Activated naive CD4-positive, alpha-beta T cell treated with anti-CD3 and anti-CD28 coated beads for 36 hours (primary cell): ENCODE data around the gene TRAF7. TPM values are rescaled to one million over a fixed set of nuclear protein-coding genes. Genes with fewer than 3 reads are reported as not detected.

Source experiments
- CTCF ChIA-PET: fragments of 350-600 bp; sonication (Branson Sonifier 250); formaldehyde crosslinking; loops from one replicate; lab custom pipeline; 2021; ENCODE audit warnings: antibody characterized with exemption; lab: Charles Lee
- DNase-seq: peaks from one replicate; pipeline ENCODE4 v3.0.0-alpha.2; 2020
- H3K27ac Mint-ChIP-seq: one replicate; pipeline ENCODE4 v1.8.0; 2021; ENCODE audit warnings: mild to moderate bottlenecking, mixed read lengths
- H3K27me3 Mint-ChIP-seq: one replicate; pipeline ENCODE4 v1.8.0; 2021; ENCODE audit warnings: low read depth, mixed read lengths
- H3K36me3 Mint-ChIP-seq: one replicate; pipeline ENCODE4 v1.8.0; 2021; ENCODE audit warnings: low read depth, mixed read lengths
- H3K4me1 Mint-ChIP-seq: one replicate; pipeline ENCODE4 v1.8.0; 2021; ENCODE audit warnings: low read depth, mixed read lengths
- H3K4me3 Mint-ChIP-seq: one replicate; pipeline ENCODE4 v1.8.0; 2021; ENCODE audit warnings: mild to moderate bottlenecking, moderate library complexity, mixed read lengths
- H3K9me3 Mint-ChIP-seq: one replicate; pipeline ENCODE4 v1.8.0; 2021; ENCODE audit warnings: mixed read lengths
- intact Hi-C: fragments of 100-400 bp; cut with micrococcal nuclease; formaldehyde crosslinking; loops from one replicate; pipeline ENCODE4 v1.15.1; 2023
- total RNA-seq, 2 experiments: library from RNA; stranded (reverse); gene quantifications; one replicate each; pipeline ENCODE4 v1.2.3, GENCODE V29; 2021

Gene TRAF7
- total RNA-seq, 2 experiments from 2014 or later, result 102 to 104 TPM

DNA sequence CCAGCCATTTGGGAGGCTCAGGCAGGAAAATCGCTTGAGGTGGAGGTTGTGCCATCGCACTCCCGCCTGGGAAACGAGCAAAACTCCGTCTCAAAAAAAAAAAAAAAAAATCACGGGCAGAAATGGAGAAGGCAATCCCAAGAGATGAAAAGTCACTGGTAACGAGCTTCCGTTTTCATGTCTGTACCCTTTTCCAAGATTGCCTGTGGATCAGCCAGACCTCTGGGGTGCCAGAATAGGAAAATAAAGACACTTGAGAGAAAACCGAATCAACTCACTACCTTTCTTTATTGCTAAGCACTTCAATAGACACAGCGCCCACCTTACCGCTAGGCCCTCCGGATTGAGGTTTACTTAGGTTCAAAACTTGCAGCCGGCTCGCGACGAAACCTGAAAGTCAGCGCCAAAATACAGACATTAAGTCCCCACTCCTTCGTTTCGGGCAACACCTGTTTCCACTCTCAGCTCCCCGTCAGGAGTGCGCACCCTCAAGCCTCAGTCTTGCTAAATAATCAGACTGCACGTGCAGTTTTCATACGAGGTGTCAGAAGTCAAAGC lies 970 bp upstream of the TRAF7 start:
- H3K4me3 Mint-ChIP-seq, result peak overlapping the region; percentile 90
- H3K27me3 Mint-ChIP-seq, result no peaks in the 10 kb centered on the region
- peak overlapping the region; percentile 78 for H3K27ac Mint-ChIP-seq
- no peaks in the 10 kb centered on the region for H3K9me3 Mint-ChIP-seq
- H3K36me3 Mint-ChIP-seq, result peaks cover 42% of the 10 kb centered on the region
- no peak for DNase-seq
- CTCF ChIA-PET, result interaction anchor here (1.0 to 1.4 kb wide), 3 partner anchors 14 to 132 kb away, joined by 3 to 4 read pairs (median 3); no protein-coding TSS in a partner anchor
- H3K4me1 Mint-ChIP-seq, result peaks cover 45% of the 10 kb centered on the region
- intact Hi-C loops, result loop anchor here (1.0 to 10.0 kb wide), 14 partner anchors 51 to 842 kb away; partner anchors contain the start of genes CCNF, E4F1, ECI1 and MLST8

DNA sequence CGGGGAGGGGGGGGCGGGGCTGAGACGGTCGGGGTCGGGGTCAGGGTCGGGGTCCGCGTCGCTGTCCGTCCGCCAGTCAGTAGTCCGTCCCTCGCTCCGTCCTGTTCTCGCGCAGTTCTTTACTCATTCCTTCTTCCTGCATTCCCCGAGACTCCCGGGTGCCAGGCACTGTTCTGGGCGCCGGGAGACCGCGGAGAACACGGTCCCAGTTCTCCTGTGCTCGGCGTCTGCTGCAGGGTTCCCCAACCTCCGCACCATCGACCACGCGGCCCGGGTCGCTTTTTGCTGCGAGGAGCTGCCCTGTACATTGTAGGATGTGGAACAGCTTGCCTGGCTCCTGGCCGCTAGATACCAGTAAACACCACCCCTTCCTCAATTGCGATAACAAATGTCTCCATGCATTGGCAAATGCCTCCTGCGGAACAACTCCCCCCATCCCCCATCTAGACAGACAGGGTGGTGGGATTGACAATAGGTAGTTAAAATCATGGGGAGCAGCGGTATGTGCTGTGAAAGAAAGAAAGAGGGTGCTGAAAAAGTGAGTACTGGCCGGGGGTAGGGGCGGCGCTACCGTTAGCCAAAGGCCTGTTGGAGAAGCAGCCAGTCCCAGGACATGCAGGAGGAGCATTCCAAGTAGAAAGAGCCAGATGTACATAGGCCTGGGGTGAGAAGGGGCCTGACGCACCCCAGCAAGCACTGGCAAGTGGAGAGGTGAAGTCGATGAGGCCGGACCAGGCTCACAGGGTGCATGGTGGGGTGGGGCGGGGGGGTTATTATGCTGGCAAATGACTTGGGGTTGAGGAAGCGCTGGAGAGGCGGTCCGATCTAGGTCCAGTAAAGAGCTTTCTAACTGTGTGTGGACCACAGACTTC lies 631 bp downstream of the TRAF7 start:
- H3K27me3 Mint-ChIP-seq, result no peaks in the 10 kb centered on the region
- H3K4me1 Mint-ChIP-seq, result peaks cover 38% of the 10 kb centered on the region
- peaks cover 40% of the 10 kb centered on the region for H3K36me3 Mint-ChIP-seq
- CTCF ChIA-PET, result interaction anchor here (0.7 to 1.0 kb wide), 2 partner anchors 16 to 134 kb away, joined by 3 read pairs; no protein-coding TSS in a partner anchor
- H3K27ac Mint-ChIP-seq, result peak overlapping the region; percentile 91
- intact Hi-C loops, result loop anchor here (1.0 to 10.0 kb wide), 14 partner anchors 49 to 844 kb away; partner anchors contain the start of genes CCNF, E4F1, ECI1 and MLST8
- no peaks in the 10 kb centered on the region for H3K9me3 Mint-ChIP-seq
- DNase-seq, result peak; percentile 35
- peak overlapping the region; percentile 97 for H3K4me3 Mint-ChIP-seq

DNA sequence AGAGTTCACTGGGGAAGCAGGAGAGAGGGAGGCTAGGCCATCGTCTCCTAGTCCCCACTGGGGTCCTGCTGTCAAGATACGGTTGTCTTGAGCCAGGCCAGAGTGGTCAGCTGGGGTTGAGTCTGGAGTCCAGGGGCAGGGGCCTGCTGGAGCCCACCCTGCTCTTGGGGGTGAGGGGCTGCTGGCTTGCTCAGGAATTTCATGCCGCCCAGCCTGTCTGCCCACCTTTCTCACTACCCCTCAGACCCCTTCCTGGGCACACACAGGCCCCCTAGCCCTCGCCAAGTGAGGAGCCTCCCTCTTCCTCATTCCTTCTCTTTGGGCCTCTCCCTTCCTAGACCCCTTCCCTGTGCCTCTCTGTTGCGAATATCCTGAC lies 1.3 kb downstream of the TRAF7 start:
- no peak for DNase-seq
- H3K27ac Mint-ChIP-seq, result no peak overlapping the region
- peaks cover 34% of the 10 kb centered on the region for H3K4me1 Mint-ChIP-seq
- no peaks in the 10 kb centered on the region for H3K9me3 Mint-ChIP-seq
- intact Hi-C loops, result loop anchor here (5.0 to 10.0 kb wide), 3 partner anchors 302 to 845 kb away; no protein-coding TSS in a partner anchor
- no peaks in the 10 kb centered on the region for H3K27me3 Mint-ChIP-seq
- CTCF ChIA-PET, result interaction anchor here (0.6 kb wide), 1 partner anchor 380 kb away, joined by 3 read pairs; no protein-coding TSS in a partner anchor
- peaks cover 35% of the 10 kb centered on the region for H3K36me3 Mint-ChIP-seq
- peak overlapping the region; percentile 97 for H3K4me3 Mint-ChIP-seq

DNA sequence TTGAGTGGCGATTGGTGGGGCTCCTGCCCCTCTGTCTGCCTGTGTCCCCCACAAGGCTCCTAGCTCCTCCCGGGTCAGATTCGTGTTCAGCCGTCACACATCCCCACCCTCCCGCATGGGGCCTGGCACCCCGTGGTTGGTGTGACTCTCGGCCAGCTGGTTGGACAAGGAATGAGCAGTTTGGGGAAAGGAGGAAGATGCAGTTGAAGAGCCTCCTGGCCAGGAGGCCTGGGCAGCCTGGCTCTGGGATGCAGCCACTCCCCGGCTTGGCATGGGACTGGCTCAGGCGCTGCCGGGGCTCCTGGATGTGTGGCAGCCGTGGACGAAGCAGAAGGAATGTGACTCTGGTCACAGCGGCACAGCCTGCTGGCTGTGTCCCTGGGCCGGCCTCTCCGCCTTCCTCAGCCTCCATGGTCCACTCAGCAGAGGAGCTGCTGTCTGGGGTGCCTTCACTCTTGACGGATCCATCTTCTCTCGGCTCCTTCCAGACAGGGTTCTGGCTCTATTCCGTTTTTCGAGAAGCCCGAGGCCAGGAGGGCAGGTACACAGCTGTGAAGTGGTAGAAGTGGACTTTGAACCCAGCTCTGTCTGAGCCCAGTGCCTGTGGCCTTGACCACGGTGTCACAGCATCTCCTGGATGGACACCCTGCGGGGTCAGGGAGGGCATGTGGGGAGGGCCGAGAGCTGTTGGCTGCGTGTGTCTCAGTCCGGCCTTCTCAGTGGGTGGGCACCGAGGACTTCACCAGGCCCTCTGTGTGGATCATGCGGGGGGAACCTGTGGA lies 2.1 kb downstream of the TRAF7 start:
- Mint-ChIP-seq H3K4me1 (peaks cover 33% of the 10 kb centered on the region), H3K27ac (no peak overlapping the region), H3K4me3 (peak overlapping the region; percentile 97), H3K27me3 (no peaks in the 10 kb centered on the region), H3K9me3 (no peaks in the 10 kb centered on the region), H3K36me3 (peaks cover 27% of the 10 kb centered on the region)
- no peak for DNase-seq
- intact Hi-C loops, result loop anchor here (5.0 to 10.0 kb wide), 3 partner anchors 303 to 845 kb away; no protein-coding TSS in a partner anchor
- CTCF ChIA-PET, result interaction anchor here (0.6 to 0.7 kb wide), 2 partner anchors 247 to 379 kb away, joined by 3 read pairs; no protein-coding TSS in a partner anchor

DNA sequence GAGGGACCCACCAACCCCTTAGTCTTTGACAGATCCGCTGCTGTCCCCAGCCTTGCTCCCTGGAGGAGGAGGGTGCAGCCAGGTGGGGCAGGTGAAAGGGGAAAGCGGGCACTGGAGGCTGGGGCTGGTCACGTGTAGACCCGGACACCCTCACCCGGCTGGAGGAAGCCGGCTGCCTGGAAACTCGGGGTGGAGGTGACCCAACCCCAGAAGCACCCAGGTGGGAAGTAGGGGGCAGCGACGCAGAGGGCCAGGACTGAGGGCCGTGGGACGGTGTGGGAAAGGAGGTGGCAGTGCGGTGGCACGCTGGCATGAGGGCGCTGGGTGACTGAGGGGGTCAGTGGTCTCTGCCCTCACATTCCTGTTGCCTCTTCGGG lies 2.7 kb downstream of the TRAF7 start:
- H3K4me3 Mint-ChIP-seq, result no peak overlapping the region
- H3K9me3 Mint-ChIP-seq, result no peaks in the 10 kb centered on the region
- H3K27me3 Mint-ChIP-seq, result no peaks in the 10 kb centered on the region
- peaks cover 30% of the 10 kb centered on the region for H3K4me1 Mint-ChIP-seq
- H3K36me3 Mint-ChIP-seq, result peaks cover 22% of the 10 kb centered on the region
- no peak overlapping the region for H3K27ac Mint-ChIP-seq
- CTCF ChIA-PET, result no interaction called here
- intact Hi-C loops, result loop anchor here (5.0 to 10.0 kb wide), 3 partner anchors 303 to 846 kb away; no protein-coding TSS in a partner anchor
- no peak for DNase-seq

DNA sequence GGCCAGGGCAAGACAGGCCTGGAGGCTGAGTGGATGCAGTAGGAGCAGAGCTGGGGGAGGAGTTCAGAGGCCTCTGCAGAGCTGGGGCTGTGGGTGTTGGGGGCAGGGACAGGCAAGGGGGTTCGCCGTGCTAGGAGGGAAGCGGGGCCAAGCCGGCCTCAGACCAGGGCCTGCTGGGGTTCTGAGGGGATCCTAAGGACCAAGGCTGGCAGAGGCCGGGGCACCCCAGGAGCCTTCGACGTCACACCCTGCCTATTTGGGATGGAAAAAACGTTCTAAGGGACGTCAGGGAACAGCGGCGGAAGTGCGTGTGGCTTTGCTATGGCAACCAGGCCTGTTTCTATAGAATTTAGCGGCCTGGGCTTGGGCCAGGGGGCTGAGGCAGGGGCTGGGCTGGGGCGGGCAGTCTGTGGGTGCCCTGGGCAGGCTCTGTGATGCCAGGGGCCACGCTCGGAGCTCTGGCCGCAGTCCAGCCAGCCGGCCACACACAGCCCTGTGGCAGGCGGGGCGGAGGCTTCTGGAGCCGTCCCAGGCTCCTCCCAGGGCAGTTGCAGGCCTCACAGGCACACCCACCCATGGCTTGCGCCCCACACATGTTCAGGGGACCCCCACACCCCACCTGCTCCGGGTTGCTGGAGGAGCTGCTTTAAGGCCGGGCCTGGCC lies 3.7 kb downstream of the TRAF7 start:
- H3K27ac Mint-ChIP-seq, result no peak overlapping the region
- intact Hi-C loops, result loop anchor here (5.0 to 10.0 kb wide), 3 partner anchors 305 to 847 kb away; no protein-coding TSS in a partner anchor
- no peaks in the 10 kb centered on the region for H3K9me3 Mint-ChIP-seq
- no peaks in the 10 kb centered on the region for H3K27me3 Mint-ChIP-seq
- H3K4me1 Mint-ChIP-seq, result peaks cover 28% of the 10 kb centered on the region
- CTCF ChIA-PET, result no interaction called here
- peaks cover 11% of the 10 kb centered on the region for H3K36me3 Mint-ChIP-seq
- DNase-seq, result no peak
- no peak overlapping the region for H3K4me3 Mint-ChIP-seq

DNA sequence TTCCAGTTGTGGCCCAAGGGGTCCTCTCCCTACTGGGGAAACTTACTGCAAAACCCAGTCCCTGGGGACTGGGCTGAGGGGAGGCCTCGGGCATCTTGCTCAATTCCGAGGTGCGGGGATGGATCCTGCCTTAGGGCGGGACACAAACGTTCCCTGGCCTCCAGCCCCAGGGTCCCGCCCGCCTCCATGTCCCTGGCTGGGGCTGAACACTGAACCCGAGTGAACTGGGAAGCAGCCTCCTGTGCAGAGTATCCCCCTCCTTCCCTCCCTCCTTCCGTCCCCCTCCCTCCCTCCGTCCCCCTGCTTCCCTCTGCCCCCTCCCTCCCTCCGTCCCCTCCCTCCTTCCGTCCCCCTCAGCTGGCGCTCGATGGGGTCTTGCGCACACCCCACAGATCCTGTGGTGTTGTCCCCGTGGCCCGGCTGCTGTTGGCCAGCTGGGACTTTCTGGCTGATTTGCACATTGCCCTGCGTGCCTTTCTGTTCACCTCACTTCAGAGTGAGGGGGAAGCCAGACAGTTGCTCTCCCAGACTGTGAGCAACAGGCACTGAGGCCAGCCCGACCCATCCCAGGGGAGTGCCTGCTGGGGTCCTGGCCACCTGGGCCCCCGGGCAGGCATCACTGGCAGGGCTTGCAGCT lies 5.5 kb downstream of the TRAF7 start:
- Mint-ChIP-seq H3K4me3 (no peak overlapping the region), H3K27me3 (no peaks in the 10 kb centered on the region), H3K27ac (no peak overlapping the region)

DNA sequence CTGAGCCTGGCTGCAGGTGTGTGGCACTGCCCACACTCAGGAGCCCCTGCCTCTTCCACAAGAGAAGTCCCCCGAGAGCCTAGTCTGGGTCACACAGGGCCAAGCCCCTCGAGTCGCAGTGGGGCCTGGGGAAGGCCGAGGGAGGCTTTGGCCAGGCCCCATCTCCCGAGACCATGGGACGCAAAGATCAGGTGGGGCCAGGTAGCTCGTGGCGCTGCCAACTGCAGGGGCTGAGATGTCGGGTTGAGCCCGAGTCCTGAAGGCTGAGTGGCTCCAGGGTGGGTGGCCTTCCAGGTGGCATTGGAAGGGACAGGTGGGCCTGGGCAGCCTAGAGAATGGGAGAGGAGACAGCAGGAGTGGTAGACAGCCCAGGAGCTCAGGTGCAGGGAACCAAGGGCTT lies 6.3 kb downstream of the TRAF7 start:
- Mint-ChIP-seq H3K27ac (no peak overlapping the region), H3K9me3 (no peaks in the 10 kb centered on the region)
- CTCF ChIA-PET, result no interaction called here

More for the DNA sequence above, 5.5 kb downstream of the TRAF7 start:
- peaks cover 28% of the 10 kb centered on the region for H3K4me1 Mint-ChIP-seq
- DNase-seq, result no peak
- no peaks in the 10 kb centered on the region for H3K9me3 Mint-ChIP-seq
- CTCF ChIA-PET, result no interaction called here
- intact Hi-C loops, result no loop called here
- peaks cover 3% of the 10 kb centered on the region for H3K36me3 Mint-ChIP-seq

DNA sequence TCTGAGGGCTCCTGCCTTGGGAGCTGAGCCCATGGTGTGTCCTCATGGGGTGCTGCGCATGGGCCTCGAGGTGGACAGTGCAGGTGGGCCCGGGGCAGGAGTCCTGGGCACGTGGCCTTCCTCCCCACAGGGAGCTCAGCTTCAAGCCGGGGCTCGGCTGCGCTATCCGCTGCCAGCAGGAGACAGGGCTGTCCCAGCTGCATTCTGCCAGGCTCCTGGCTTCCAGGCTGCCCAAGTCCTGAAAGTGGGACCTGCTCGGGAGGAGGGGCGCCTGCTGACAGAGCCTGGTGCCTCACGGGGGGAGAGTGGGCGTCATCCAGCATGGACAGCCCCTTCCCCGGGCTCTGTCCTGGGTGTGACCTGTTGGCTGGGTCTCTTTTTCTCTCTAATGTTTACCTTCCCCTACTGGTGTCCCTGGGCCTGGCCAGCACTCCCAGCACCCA lies 7.1 kb downstream of the TRAF7 start:
- Mint-ChIP-seq H3K4me3 (no peak overlapping the region), H3K4me1 (peaks cover 13% of the 10 kb centered on the region), H3K27me3 (no peaks in the 10 kb centered on the region), H3K27ac (no peak overlapping the region), H3K9me3 (no peaks in the 10 kb centered on the region), H3K36me3 (peaks cover 6% of the 10 kb centered on the region)
- CTCF ChIA-PET, result no interaction called here
- DNase-seq, result no peak
- intact Hi-C loops, result no loop called here

More for the DNA sequence above, 6.3 kb downstream of the TRAF7 start:
- H3K27me3 Mint-ChIP-seq, result no peaks in the 10 kb centered on the region
- intact Hi-C loops, result no loop called here
- peaks cover 21% of the 10 kb centered on the region for H3K4me1 Mint-ChIP-seq
- peaks cover 6% of the 10 kb centered on the region for H3K36me3 Mint-ChIP-seq
- no peak overlapping the region for H3K4me3 Mint-ChIP-seq
- no peak for DNase-seq

DNA sequence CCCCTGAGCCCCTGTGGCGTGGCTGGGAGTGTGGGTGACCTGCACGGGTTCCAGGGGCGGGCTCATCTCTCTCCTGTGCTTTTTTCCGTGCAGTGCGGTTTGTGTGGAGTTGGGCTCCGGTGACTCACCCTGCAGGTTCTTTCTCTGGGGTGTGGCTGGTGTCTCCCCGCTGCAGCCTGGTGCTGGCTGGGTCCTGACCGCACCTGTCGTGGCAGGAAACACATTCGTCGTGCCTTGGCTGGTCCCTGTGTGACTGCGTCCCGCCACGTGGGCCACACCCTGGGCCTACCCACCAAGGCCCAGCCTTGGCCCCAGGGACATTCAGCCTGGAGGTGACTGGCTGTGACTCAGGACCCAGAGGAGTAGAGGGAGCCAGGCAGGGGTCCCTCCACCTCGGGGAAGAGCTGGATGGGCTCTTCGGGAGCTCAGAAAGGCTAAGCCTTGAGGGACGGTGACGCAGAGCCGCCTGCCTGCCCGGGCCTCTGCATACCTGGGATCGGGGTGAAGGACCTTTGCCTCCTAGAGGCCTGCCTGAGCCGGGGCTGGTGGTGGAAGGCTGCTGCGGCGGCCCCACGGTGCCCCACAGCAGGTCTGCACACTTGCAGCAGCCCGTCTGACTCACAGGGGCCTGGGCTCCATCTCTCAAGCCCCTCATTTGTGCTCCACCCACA lies 7.8 kb downstream of the TRAF7 start:
- no peak for DNase-seq
- peaks cover 8% of the 10 kb centered on the region for H3K4me1 Mint-ChIP-seq
- H3K27ac Mint-ChIP-seq, result no peak overlapping the region
- H3K27me3 Mint-ChIP-seq, result no peaks in the 10 kb centered on the region
- H3K9me3 Mint-ChIP-seq, result no peaks in the 10 kb centered on the region
- H3K4me3 Mint-ChIP-seq, result no peak overlapping the region
- H3K36me3 Mint-ChIP-seq, result peaks cover 6% of the 10 kb centered on the region
- intact Hi-C loops, result no loop called here
- CTCF ChIA-PET, result no interaction called here

DNA sequence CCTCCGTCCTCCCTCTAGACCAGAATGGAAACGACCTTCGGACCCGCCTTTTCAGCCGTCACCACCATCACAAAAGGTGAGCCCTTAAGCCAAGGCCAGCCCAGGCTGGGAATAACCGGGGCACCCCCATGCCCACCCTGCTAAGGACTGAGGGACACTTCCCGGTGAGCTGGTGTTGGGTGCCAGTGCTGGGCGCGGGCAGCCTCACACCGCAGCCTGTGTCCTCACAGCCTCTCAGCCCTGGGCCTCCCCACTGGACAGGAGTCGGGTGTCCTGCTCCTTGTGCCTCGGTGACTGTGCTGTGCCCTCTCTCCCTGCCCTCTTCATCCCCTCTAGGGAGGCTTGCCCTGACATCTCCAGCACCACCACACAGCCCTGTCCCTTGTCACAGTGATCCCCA lies 10.3 kb downstream of the TRAF7 start:
- no peak for DNase-seq
- Mint-ChIP-seq H3K27me3 (no peaks in the 10 kb centered on the region), H3K36me3 (peaks cover 6% of the 10 kb centered on the region), H3K9me3 (no peaks in the 10 kb centered on the region), H3K27ac (no peak overlapping the region), H3K4me1 (peaks cover 3% of the 10 kb centered on the region), H3K4me3 (no peak overlapping the region)
- CTCF ChIA-PET, result no interaction called here
- intact Hi-C loops, result no loop called here
